Heart left ventricle (tissue), 16 donors: ENCODE measurements around the gene IL17D. TPM values are rescaled to one million over a fixed set of nuclear protein-coding genes. Genes with fewer than 3 reads are reported as not detected.

Source experiments
- ATAC-seq, 4 donors: fragments of 200-7000 bp; cut with Tn5 transposase; one replicate each; pipeline ENCODE4 v1.9.1; 2020 to 2022; ENCODE audit warnings: moderate library complexity in 4 of 4, mild to moderate bottlenecking in 3 of 4, moderate number of reproducible peaks in 1 of 4
- DNase-seq, 5 donors: peaks; one replicate each; pipeline ENCODE4 v3.0.0-alpha.2; 2020
- H3K27ac ChIP-seq, 12 donors: fragments of 200-600 bp; sonication (generic) in 4 of 12; one replicate each; pipeline versions ENCODE4 v1.5.0 to v1.8.0; 2016 to 2022; ENCODE audit warnings: mild to moderate bottlenecking in 2 of 12
- H3K27me3 ChIP-seq, 9 donors: fragments of 200-600 bp; sonication (generic) in 2 of 9; one replicate each; pipeline versions ENCODE4 v1.5.1 to v1.8.0; 2016 to 2022; ENCODE audit warnings: mild to moderate bottlenecking in 3 of 9
- H3K36me3 ChIP-seq, 9 donors: fragments of 200-600 bp; sonication (generic) in 2 of 9; one replicate each; pipeline versions ENCODE4 v1.5.0 to v1.8.0; 2018 to 2022; ENCODE audit warnings: mild to moderate bottlenecking in 2 of 9
- H3K4me1 ChIP-seq, 12 donors: fragments of 200-600 bp; sonication (generic) in 4 of 12; one replicate each; pipeline versions ENCODE4 v1.5.0 to v1.8.0; 2016 to 2022; ENCODE audit warnings: mild to moderate bottlenecking in 3 of 12
- H3K4me3 ChIP-seq, 12 donors: fragments of 200-600 bp; sonication (generic) in 4 of 12; one replicate each; pipeline versions ENCODE4 v1.5.0 to v1.8.0; 2017 to 2022; ENCODE audit warnings: mild to moderate bottlenecking in 9 of 12, moderate library complexity in 4 of 12
- H3K9me3 ChIP-seq, 12 donors: fragments of 200-600 bp; sonication (generic) in 4 of 12; one replicate each; pipeline versions ENCODE4 v1.5.0 to v1.8.0; 2016 to 2022; ENCODE audit warnings: mild to moderate bottlenecking in 1 of 12
- CTCF ChIP-seq, 12 donors: fragments of 200-600 bp; sonication (generic) in 4 of 12; IDR thresholded peaks; one replicate each; pipeline versions ENCODE4 v1.5.0 to v1.8.0; 2018 to 2022; ENCODE audit warnings: antibody characterized with exemption in 12 of 12, mild to moderate bottlenecking in 5 of 12
- POLR2A ChIP-seq, 2 donors: fragments of 450-650 bp; IDR thresholded peaks; one replicate each; pipeline ENCODE4 v1.6.1; 2017; ENCODE audit warnings: antibody characterized with exemption in 2 of 2, mild to moderate bottlenecking in 2 of 2, moderate library complexity in 2 of 2
- WGBS, 4 donors: extraction: QIAGEN DNeasy Blood & Tissue Kit in 2 of 4; methylation state at CpG; one replicate each; pipeline versions ENCODE4 v1.1.5 to v1.1.7; 2013 to 2018; 5-methylcytosine and 5-hydroxymethylcytosine counted together
- intact Hi-C, 10 donors: fragments of 100-400 bp; cut with DNase I; formaldehyde crosslinking; loops; one replicate each; pipeline versions ENCODE4 v1.11.1 to v1.14.2; 2022
- polyA plus RNA-seq, 2 donors: library from polyadenylated mRNA; stranded (reverse); fragments of 200-250 nt; gene quantifications; one replicate each; pipeline ENCODE4 v1.2.3, GENCODE V29; 2013
- total RNA-seq, 9 donors: library from RNA; depleted of rRNA in 2 of 9; stranded (reverse); fragments of >200 nt in 2 of 9; fragmentation: NEBNext Ultra II Directional in 3 of 9; extraction: Animal tissue kit (Norgen Biotek cat#: 25700) in 3 of 9; gene quantifications; one replicate each; pipeline versions ENCODE4 v1.1.0 to v1.2.4, GENCODE V29; 2016 to 2023
- donor health status: ischemic (EF 13 %, LVEDD 7.1; RV severe dilation, severe dysfunction).
- donor health status: healthy with polysubstance abuse.
- donor health status: DM: no; HTN: yes; CAD: no.
- donor health status: DM: no; HTN: no; CAD: no.
- donor health status: ischemic (EF 25% LVEDD 6.9; RV normal size, moderate dysfunction).
- donor health status: ischemic (EF 25% LVEDD 5.7; RV mildly dilated, moderate dysfunction).
- donor health status: healthy.
- donor health status: DM: yes; HTN: yes; CAD: no.
- donor health status: ischemic (EF 35%, LVEDD 5.7; RV mildly dilated, moderate dysfunction).
- donor health status: nonischemic (EF 11% LVEDD 7.7; RV severe dilation, severe dysfunction).
- donor health status: DM: yes; HTN: yes; CAD: no.
- donor health status: PGD.
- donor health status: ischemic (EF 29% LVEDD 5.4; RV normal size, mild dysfunction).
- donor health status: nonischemic (EF 23%, LVEDD 6.1; RV moderate dilation, normal function).

The IL17D gene
- total and polyA plus RNA-seq, 11 donors = 0.30 to 1.6 (median 0.76) TPM

GRCh38 chr13:20711301-20712044 lies 8.0 kb downstream of the IL17D start:
- intact Hi-C loops = loop anchor here (1.0 to 10.0 kb wide), 16 partner anchors 61 to 217 kb away; partner anchors contain the start of gene EEF1AKMT1 (in 4 of the 10)
- WGBS, 4 donors = 75 to 88% (median 85%) methylated on average over 13 of the region's 13 CpGs
- Histone ChIP-seq H3K4me1 (peaks cover 0 to 41% (median 19%) of the 10 kb centered on the region in 12 donors), H3K9me3 (no peaks in the 10 kb centered on the region), H3K27ac (no peak overlapping the region), H3K36me3 (no peaks in the 10 kb centered on the region), H3K4me3 (no peak overlapping the region), H3K27me3 (no peaks in the 10 kb centered on the region)
- no peak for ATAC-seq
- no peak for DNase-seq
- TF ChIP-seq CTCF (IDR thresholded peaks at IDR 0.05) = no peak
- TF ChIP-seq POLR2A (IDR thresholded peaks at IDR 0.05) = no peak

GRCh38 chr13:20713014-20713376 lies 9.5 kb downstream of the IL17D start:
- no peaks in the 10 kb centered on the region for H3K9me3 ChIP-seq
- WGBS, 4 donors = 17 to 25% (median 20%) methylated on average over 11 of the region's 11 CpGs
- peak overlapping the region in 9 of 12 donors; percentile 24 to 50 (median 32) for H3K4me3 ChIP-seq
- peak overlapping the region in 8 of 12 donors; percentile 3 to 92 (median 68) for H3K27ac ChIP-seq
- TF ChIP-seq POLR2A (IDR thresholded peaks at IDR 0.05) (no peak), CTCF (IDR thresholded peaks at IDR 0.05) (no peak)
- no peaks in the 10 kb centered on the region for H3K27me3 ChIP-seq
- DNase-seq = no peak
- H3K36me3 ChIP-seq = no peaks in the 10 kb centered on the region
- peaks cover 0 to 41% (median 19%) of the 10 kb centered on the region in 12 donors for H3K4me1 ChIP-seq
- intact Hi-C loops = loop anchor here (2.0 to 10.0 kb wide), 12 partner anchors 59 to 218 kb away; partner anchors contain the start of gene EEF1AKMT1 (in 4 of the 10)
- peak in 1 of 4 donors; percentile 21 for ATAC-seq

- no peak for TF ChIP-seq CTCF (IDR thresholded peaks at IDR 0.05)
- no peak for TF ChIP-seq POLR2A (IDR thresholded peaks at IDR 0.05)
- Histone ChIP-seq H3K27me3 (no peaks in the 10 kb centered on the region), H3K27ac (peak overlapping the region in 11 of 12 donors; percentile 36 to 92 (median 65)), H3K4me3 (peak overlapping the region in 3 of 12 donors; percentile 7 to 32 (median 14)), H3K9me3 (no peaks in the 10 kb centered on the region), H3K4me1 (peaks cover 0 to 41% (median 19%) of the 10 kb centered on the region in 12 donors), H3K36me3 (no peaks in the 10 kb centered on the region)
- ATAC-seq (peak in 2 of 4 donors; percentile 49 to 56), DNase-seq (peak in 2 of 5 donors; percentile 59 to 63)
- intact Hi-C loops = loop anchor here (2.0 to 10.0 kb wide), 12 partner anchors 59 to 219 kb away; partner anchors contain the start of gene EEF1AKMT1 (in 4 of the 10)
- WGBS, 4 donors = 48 to 58% (median 56%) methylated on average over 11 of the region's 11 CpGs
Observed at GRCh38 chr13:20713751-20714150, 10.3 kb downstream of the IL17D start.

- Histone ChIP-seq H3K4me3 (peak overlapping the region in 1 of 12 donors; percentile 14), H3K4me1 (peaks cover 0 to 37% (median 19%) of the 10 kb centered on the region in 12 donors), H3K27me3 (no peaks in the 10 kb centered on the region), H3K27ac (peak overlapping the region; percentile 20 to 92 (median 64)), H3K36me3 (no peaks in the 10 kb centered on the region), H3K9me3 (no peaks in the 10 kb centered on the region)
- WGBS, 4 donors = 68 to 78% (median 74%) methylated on average over 8 of the region's 8 CpGs
- intact Hi-C loops = loop anchor here in 9 of 10 donors (5.0 to 10.0 kb wide), 8 partner anchors 58 to 219 kb away; partner anchors contain the start of gene EEF1AKMT1 (in 3 of the 9)
- DNase-seq = peak in 1 of 5 donors; percentile 62
- no peak for TF ChIP-seq POLR2A (IDR thresholded peaks at IDR 0.05)
- TF ChIP-seq CTCF (IDR thresholded peaks at IDR 0.05) = no peak
- peak in 1 of 4 donors; percentile 4 for ATAC-seq
Observed at GRCh38 chr13:20714161-20714560, 10.7 kb downstream of the IL17D start.
